ENCODE measurements around the gene CADPS. TPM values are rescaled to one million over a fixed set of nuclear protein-coding genes. Genes with fewer than 3 reads are reported as not detected.
"Not testable (repeated sequence)": the region's sequence is repeated elsewhere in the genome, so short reads cannot be mapped to it uniquely, and the experiment has no call there.

CADPS gene
- total RNA-seq, 2 experiments from 2014 or later, result not detected

- ChIA-PET POLR2A (no interaction called here), CTCF (no interaction called here)
Measured at GRCh38 chr3:62605413-62606068, 269.7 kb downstream of the CADPS start.

DNA sequence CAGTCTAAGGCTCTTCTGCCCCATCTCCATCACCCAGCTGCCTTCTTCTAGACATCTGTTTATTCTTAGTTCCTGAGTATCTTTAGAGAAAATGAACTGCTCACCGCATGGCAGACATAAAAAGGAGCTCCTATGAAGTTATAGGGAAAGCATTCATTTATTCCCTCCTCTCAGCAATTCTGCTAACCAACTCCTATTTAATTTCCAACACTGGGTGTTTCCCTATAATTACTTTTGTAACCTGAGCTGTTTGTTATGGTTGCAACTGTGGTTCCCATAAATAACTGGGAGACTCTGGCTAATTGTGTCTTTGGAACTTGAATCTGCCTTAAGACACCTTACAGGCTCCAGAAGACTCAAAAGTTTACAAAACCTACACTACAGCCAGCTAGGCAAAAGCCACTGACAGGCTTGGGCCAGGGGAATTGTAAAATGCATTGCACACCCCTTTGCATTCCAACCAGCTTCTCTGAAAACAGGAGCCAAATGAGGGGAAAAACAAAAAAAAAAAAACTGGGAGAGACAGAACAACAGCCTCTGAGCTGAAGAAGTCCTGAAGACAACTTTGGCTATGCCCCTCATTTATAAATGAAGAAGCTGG lies 270.4 kb downstream of the CADPS start:
- CTCF ChIA-PET, result no interaction called here
- POLR2A ChIA-PET, result interaction anchor here (0.6 kb wide), 1 partner anchor 1860 kb away, joined by 3 read pairs; no protein-coding TSS in a partner anchor

GRCh38 chr3:62604298-62604697 lies 270.9 kb downstream of the CADPS start:
- ChIA-PET POLR2A (interaction anchor here (0.6 kb wide), 1 partner anchor 1861 kb away, joined by 3 read pairs; no protein-coding TSS in a partner anchor), CTCF (no interaction called here)

DNA sequence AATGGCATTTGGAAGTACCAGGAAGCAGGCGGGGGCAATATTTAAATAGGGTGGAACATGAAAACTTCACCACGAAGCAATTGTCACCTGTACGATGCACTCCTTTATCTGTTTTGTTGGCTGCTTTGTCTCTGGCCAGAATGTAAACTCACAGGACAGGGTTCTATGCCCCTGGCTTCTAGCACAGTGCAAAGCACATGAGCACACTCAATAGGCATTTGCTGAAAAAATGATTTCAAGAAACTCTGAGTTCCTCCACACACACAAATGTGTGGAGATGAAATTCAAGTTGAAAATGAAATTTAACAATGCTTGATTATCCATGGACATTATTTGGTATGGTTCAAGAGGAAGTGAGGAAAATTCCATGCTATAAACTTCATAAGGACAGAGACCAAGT lies 272.2 kb downstream of the CADPS start:
- ChIA-PET POLR2A (no interaction called here), CTCF (no interaction called here)

DNA sequence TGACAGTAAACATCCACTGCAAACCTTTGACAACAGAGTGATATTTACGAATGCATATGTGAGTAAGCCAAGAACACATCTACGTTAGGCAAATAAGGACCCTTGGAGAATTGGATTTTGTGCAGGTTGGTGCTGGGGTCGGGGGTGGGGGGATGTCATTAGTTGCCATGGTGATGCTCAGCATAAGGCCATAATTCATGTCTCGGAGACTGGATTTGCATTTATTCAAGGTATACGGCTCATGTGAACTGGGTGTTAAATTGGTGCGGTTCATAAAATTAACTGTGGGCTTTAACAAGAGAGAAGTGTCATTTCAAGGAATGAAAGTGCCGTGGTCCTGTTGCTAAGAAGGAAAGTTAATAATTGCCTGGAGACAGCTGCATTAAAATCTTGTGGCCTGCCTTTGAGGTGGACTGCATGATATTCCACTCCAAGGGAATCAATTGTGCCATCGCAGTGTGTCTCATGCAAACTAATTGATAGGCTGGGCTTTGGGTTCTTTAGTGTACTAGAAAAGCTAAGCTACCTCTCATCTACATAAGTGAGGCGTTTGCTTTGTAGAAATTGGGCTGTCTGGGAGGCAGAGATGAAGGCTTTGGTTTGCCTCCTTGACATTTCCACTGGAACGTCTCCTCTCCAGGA lies 273.0 kb downstream of the CADPS start:
- ChIA-PET POLR2A (no interaction called here), CTCF (no interaction called here)

DNA sequence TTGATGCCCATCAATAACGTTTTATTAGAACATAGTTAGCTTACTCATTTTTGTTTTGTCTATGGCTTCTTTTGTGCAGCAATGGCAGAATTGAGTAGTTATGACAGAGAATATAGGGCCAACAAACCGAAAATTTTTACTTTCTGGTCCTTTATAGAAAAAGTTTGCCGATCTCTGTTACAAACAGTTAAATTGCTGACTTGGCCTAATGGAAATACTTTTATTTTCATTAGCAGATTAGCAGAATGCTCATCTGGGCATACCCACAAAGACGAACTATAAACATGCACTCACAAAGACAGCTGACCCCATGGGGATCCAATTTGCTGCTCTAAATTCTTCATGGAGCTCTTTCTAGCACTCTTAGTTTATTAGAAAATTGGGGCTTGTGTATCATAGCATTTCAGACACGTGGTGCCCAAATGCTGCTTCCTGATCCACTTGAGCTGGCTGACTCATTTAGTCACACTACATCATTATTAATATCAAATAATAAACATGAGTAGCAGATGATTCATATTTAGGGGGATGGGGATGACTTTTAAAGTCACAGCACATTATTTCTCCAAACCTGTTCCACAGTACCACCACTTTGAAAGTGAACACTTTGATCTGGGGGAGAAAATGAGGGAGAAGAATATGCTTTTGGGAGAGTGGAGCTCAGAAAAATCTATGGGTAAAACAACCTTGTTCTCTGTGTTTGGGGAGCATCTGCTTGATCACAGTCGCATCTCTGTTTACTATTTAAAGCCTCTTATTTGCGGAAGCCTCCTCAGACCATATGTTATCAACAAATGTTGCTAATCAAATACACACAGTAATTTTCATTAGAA lies 273.8 kb downstream of the CADPS start:
- CTCF ChIA-PET, result no interaction called here
- POLR2A ChIA-PET, result no interaction called here

DNA sequence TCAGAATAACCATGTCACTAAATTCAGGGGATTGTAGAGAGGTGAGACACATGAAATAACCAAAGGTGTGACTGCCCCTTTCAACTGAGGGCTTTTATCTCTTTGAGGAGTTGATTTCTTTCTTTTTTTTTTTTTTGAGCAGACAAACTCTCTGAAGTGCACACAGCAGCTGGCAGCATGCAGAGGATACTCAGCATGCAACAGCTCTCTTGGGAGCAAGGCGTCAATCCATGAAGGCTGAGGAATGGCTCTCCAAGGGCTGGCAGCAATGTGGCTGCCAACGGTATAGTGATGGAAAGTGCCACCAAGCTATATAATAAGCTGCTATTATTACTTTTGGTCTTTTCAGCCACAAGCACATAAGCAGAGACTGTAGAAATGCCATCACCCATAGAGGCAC lies 275.2 kb downstream of the CADPS start:
- CTCF ChIA-PET, result no interaction called here

GRCh38 chr3:62597491-62597890 lies 277.7 kb downstream of the CADPS start:
- ChIA-PET POLR2A (no interaction called here), CTCF (no interaction called here)

More for the DNA sequence above, 275.2 kb downstream of the CADPS start:
- POLR2A ChIA-PET, result no interaction called here

DNA sequence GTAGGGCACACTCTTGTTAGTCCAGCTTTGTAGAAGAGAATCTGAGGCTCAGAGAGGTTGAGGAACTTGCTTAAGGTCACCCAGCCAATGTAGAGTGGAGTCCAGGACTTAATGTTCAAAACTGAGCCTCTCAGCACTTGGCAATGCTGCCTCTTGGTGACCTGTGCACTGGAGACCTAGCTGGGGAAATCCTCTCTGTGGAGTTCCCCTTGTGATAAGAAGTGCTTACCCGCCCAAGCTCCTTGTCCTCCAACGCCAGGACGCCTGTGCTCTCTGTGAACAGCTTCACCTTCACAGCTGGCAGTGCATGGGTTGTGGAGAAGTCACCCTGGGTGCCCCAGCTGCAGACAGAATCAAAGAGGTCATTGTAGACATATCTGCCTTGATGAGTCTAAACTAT lies 282.8 kb downstream of the CADPS start:
- CTCF ChIA-PET, result no interaction called here
- POLR2A ChIA-PET, result no interaction called here

DNA sequence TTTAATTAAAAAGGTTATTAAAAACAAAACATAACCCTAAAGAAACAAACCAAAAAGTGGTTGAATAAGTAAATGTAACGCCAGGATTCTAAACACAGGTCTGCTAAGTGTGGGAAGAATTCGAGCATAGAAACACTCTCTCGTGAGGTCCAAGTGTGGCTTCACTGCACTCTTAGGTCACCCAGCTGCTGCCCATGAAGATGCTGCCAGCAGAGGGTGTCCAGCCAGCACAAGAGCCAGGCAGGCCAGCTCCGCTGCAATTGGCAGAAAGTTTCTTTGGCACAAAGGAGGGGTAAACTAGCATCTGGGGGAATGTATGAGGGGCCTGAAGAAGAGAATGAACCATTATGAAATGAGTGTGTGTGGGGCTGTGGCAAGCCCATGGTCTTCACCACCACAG lies 286.1 kb downstream of the CADPS start:
- CTCF ChIA-PET, result no interaction called here

DNA sequence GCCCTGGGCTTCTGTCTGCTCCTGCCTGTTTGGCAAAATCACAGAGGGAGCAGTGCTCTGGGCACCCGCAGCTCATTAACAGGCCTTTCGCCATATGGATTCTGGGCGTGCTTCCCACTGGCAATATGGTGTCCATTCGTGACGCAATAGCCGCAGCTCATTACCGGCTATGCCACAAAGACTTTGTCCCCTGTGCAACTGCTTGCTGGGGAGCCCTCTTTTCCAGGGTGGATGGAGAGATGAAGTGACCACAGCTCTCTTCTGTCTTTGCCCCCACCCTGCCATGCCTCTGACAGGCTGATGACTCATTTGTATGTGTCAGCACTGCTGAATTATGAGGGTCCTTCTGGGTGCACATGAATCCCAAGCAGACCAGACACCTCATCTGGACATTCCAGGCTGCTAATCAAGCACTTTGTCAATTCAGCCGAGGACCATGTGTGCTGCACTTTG lies 287.6 kb downstream of the CADPS start:
- ChIA-PET CTCF (no interaction called here), POLR2A (no interaction called here)

More for the DNA sequence above, 286.1 kb downstream of the CADPS start:
- POLR2A ChIA-PET, result no interaction called here

GRCh38 chr3:62587169-62587568 lies 288.0 kb downstream of the CADPS start:
- ChIA-PET POLR2A (no interaction called here), CTCF (no interaction called here)

DNA sequence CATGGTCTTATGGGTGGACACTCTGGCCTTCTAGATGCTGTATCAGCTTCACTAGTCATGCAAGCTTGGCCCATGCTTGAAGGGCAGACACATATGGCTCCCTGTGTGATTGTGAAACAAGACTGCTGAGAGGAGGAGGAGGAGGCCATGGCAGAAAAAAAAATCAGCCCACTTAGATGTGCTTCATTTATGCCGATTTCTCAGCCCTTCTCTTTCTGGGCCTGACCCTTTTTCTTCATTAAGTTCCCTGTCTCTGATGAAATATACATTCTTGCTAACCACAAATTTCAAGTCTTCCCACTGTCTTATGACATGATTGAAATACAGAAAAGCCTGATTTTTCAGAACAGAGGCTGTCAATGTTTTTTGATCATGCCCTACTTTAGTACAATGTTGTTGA lies 288.9 kb downstream of the CADPS start:
- CTCF ChIA-PET, result no interaction called here
- POLR2A ChIA-PET, result no interaction called here

GRCh38 chr3:62585861-62586260 lies 289.4 kb downstream of the CADPS start:
- ChIA-PET POLR2A (no interaction called here), CTCF (no interaction called here)

DNA sequence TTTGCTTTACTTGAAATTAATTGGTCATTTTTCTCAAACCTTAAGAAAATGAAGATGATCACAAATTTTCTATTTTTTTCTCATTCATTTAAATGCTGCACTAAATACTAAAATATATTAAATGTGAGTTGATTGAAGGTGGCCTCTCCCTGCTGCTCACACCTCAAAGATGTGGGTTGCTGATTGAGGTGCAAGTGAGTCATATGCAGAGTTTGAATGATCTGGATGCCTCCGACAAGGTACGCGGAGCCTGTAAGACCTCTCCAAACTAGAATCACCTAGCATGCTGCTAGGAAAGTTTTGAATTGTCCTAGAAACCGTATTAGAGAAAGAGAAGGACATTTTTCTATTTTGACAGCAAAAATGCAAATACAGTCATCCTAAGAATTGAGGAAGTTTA lies 290.6 kb downstream of the CADPS start:
- POLR2A ChIA-PET, result no interaction called here
- CTCF ChIA-PET, result no interaction called here

GRCh38 chr3:62582495-62583172 lies 292.6 kb downstream of the CADPS start:
- POLR2A ChIA-PET, result no interaction called here
- CTCF ChIA-PET, result interaction anchor here (0.6 kb wide), 1 partner anchor 240 kb away, joined by 3 read pairs; no protein-coding TSS in a partner anchor

DNA sequence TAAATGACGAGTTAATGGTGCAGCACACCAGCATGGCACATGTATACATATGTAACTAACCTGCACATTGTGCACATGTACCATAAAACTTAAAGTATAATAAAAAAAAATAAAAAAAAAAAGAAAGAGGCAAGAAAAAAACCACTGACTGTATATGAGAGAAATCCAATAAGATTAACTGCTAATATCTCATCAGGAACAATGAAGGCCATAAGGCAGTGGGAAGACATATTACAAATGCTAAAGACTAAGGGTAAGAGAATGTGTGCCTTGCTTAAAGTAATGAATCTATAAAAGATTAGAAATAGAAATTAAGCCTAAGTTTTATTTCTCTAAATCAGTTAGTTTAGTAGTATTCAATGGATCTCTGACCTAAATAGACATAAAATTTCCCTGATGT lies 294.7 kb downstream of the CADPS start:
- POLR2A ChIA-PET, CTCF ChIA-PET: not testable (repeated sequence)

GRCh38 chr3:62577153-62577552 lies 298.1 kb downstream of the CADPS start:
- ChIA-PET POLR2A (no interaction called here), CTCF (no interaction called here)

DNA sequence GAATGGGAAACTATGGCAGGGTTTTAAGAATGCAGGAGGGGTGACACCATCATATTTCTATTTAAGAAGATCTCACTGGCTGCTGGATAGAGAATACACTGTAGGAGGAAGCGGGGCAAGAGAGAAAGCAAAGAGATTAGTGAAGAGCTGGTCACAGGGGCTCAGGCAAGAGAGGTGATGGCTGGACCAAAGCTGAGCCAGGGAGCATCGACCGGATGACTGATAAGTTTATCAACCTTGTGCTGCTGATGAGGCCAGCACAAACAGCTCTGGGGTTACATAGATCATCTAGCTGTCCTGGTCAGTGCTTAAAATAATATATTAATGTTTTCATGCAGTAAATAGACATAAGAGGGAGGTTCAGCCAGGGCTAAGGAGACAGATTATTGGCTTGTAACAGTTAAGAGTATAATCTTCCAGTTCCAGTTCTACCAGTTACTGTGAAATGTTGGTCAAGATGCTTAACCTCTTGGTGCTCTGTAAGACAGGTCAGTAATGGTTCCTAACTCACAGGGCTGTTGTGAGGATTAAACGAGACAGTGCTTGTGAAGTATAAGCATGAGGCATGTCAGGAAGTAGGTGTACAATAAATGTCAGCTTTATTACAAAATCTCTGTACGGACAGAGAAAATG lies 300.8 kb downstream of the CADPS start:
- POLR2A ChIA-PET, result no interaction called here

GRCh38 chr3:62571916-62572315 lies 303.3 kb downstream of the CADPS start:
- CTCF ChIA-PET, result no interaction called here
- POLR2A ChIA-PET, result no interaction called here

More for the DNA sequence above, 300.8 kb downstream of the CADPS start:
- CTCF ChIA-PET, result no interaction called here
